Left ventricle myocardium inferior (tissue), 1 donor: Measurements from ENCODE around the gene SMIM41. TPM values are rescaled to one million over a fixed set of nuclear protein-coding genes. Genes with fewer than 3 reads are reported as not detected.

ENCODE experiments used
- DNase-seq: peaks from one replicate; pipeline ENCODE4 v3.0.0-alpha.2; 2020
- H3K27ac ChIP-seq: fragments of 200-600 bp; replicated peaks from 2 replicates; pipeline ENCODE4 v1.8.0; 2021
- H3K27me3 ChIP-seq: fragments of 200-600 bp; 2 replicates; pipeline ENCODE4 v1.8.0; 2021; ENCODE audit warnings: low read depth
- H3K36me3 ChIP-seq: fragments of 200-600 bp; 2 replicates; pipeline ENCODE4 v1.8.0; 2021
- H3K4me1 ChIP-seq: fragments of 200-600 bp; 2 replicates; pipeline ENCODE4 v1.8.0; 2021
- H3K4me3 ChIP-seq: fragments of 200-600 bp; 2 replicates; pipeline ENCODE4 v1.8.0; 2021; ENCODE audit warnings: mild to moderate bottlenecking, moderate library complexity
- H3K9me3 ChIP-seq: fragments of 200-600 bp; replicated peaks from 2 replicates; pipeline ENCODE4 v1.8.0; 2021
- intact Hi-C: fragments of 100-400 bp; cut with micrococcal nuclease; formaldehyde crosslinking; loops from one replicate; pipeline ENCODE4 v1.11.0; 2022
- total RNA-seq: library from RNA; stranded (reverse); fragmentation: NEBNext Ultra II Directional; extraction: Animal tissue kit (Norgen Biotek cat#: 25700); gene quantifications from one replicate; pipeline ENCODE4 v1.2.1, GENCODE V29; 2021
- TF ChIP-seq, protein P1 (sequence below): fragments of 200-600 bp; IDR thresholded peaks from 2 replicates; pipeline ENCODE4 v1.8.0; 2021; ENCODE audit warnings: antibody characterized with exemption, mild to moderate bottlenecking, borderline replicate concordance
- donor health status: DM: no; HTN: yes; CAD: no; lungs with severe emphysema.

Gene SMIM41
- total RNA-seq, 1 donor from 2014 or later, result 0.30 TPM

DNA sequence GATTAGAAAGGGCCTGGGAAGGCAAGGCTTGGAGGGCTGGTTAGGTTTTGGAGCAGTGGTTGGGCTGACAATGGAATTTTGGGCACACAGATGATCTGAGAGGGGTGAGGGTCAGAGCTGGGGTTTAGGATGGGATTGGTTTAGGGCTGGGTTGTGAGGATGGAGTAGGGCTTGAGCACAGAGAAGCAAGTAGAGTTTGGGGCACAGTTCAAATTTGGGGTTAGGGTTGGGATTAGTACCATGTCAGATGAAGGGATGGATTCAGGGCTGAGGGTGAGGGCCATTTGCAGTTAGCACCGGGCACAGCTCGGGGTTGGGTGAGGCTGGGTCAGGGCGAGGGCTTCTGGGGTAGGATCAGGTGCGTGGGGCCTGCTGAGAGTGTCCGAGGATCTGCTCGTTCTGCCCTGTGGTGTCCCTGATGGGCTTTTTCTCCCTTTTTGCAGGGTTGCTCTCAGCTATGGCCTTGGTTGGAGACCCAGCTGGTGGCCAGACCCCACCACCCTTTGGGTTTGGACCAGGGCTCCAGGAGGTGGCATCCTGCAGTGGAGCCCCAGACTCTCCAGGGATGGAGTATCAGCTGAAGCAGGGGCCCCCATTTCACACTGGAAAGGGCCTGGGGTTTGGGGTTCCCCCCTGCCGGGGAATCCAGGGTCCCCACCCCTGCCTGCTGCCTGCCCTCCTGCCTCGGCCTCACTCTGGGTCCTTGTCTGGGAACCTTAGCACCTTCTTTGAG, 66.8 kb downstream of the SMIM41 start:
- intact Hi-C loops, result no loop called here
- H3K36me3 ChIP-seq, result no peaks in the 10 kb centered on the region
- no peak for DNase-seq
- peak overlapping the region; percentile 87 for H3K27ac ChIP-seq
- H3K27me3 ChIP-seq, result no peaks in the 10 kb centered on the region
- TF ChIP-seq, protein P1, sequence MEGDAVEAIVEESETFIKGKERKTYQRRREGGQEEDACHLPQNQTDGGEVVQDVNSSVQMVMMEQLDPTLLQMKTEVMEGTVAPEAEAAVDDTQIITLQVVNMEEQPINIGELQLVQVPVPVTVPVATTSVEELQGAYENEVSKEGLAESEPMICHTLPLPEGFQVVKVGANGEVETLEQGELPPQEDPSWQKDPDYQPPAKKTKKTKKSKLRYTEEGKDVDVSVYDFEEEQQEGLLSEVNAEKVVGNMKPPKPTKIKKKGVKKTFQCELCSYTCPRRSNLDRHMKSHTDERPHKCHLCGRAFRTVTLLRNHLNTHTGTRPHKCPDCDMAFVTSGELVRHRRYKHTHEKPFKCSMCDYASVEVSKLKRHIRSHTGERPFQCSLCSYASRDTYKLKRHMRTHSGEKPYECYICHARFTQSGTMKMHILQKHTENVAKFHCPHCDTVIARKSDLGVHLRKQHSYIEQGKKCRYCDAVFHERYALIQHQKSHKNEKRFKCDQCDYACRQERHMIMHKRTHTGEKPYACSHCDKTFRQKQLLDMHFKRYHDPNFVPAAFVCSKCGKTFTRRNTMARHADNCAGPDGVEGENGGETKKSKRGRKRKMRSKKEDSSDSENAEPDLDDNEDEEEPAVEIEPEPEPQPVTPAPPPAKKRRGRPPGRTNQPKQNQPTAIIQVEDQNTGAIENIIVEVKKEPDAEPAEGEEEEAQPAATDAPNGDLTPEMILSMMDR, result no peak
- no peaks in the 10 kb centered on the region for H3K9me3 ChIP-seq
- H3K4me1 ChIP-seq, result peaks cover 41% of the 10 kb centered on the region
- H3K4me3 ChIP-seq, result no peak overlapping the region

DNA sequence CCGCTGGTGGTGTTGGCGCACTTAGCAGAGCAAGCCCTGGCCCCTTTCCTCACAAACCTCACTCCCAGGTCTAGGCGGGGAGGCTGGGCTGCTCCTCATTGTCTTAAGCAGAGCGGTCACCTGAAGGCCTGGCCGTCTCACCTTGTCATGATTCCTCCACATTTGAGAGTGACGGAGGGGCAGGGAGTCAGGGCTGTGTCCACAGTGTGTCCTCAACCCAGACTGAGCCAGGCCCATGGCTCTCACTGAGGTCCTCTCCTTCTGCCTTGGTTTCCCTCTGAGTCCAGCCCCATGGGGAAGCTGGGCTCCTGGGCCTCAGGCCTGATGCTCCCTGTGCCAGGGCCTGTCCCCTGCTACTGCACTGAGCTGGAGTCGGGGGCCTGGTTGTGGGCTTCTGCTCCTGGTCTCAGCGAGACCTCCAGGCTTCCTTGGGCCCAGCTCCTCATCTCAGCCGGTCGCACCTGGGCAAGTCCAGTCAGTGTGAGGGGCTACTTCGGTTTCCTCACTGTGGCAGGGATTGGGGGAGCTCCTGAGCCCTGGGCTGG, 67.4 kb downstream of the SMIM41 start:
- TF ChIP-seq, protein P1, result no peak
- intact Hi-C loops, result no loop called here
- DNase-seq, result no peak
- Histone ChIP-seq H3K27ac (peak overlapping the region; percentile 87), H3K4me1 (peaks cover 47% of the 10 kb centered on the region), H3K36me3 (no peaks in the 10 kb centered on the region), H3K4me3 (no peak overlapping the region), H3K27me3 (no peaks in the 10 kb centered on the region), H3K9me3 (no peaks in the 10 kb centered on the region)

DNA sequence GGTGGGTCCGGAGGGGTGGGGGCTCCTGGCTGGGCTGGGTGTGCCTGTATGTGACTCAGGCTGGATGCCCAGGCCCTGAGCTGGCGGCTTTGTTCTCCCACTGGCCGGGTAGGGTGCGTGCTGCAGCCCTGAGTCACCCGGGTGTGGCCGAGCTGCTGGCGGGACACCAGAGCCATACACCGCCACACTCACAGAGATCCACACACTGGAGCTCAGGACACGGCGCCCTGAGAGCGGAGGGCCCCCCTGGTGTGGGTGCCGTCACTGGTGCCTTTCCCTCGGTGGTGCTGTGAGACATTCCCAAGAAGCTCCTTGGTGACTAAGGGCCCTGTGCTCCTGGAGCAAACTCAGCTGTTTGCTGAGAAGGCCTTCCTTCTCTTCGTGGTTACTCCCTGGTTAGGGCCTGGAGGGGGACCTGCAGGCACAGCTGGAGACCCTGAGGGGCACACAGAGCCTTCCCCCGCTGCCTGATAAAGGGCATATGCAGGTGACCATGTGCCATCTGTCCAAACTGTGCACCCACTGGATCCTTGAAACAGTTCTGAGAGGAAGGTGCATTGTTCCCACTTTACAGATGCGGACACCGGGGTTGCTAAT, 68.0 kb downstream of the SMIM41 start:
- Histone ChIP-seq H3K27me3 (peaks cover 2% of the 10 kb centered on the region), H3K4me3 (no peak overlapping the region), H3K27ac (peak overlapping the region; percentile 87), H3K4me1 (peaks cover 53% of the 10 kb centered on the region), H3K9me3 (no peaks in the 10 kb centered on the region), H3K36me3 (no peaks in the 10 kb centered on the region)
- intact Hi-C loops, result no loop called here
- TF ChIP-seq, protein P1, result no peak
- peak; percentile 85 for DNase-seq

DNA sequence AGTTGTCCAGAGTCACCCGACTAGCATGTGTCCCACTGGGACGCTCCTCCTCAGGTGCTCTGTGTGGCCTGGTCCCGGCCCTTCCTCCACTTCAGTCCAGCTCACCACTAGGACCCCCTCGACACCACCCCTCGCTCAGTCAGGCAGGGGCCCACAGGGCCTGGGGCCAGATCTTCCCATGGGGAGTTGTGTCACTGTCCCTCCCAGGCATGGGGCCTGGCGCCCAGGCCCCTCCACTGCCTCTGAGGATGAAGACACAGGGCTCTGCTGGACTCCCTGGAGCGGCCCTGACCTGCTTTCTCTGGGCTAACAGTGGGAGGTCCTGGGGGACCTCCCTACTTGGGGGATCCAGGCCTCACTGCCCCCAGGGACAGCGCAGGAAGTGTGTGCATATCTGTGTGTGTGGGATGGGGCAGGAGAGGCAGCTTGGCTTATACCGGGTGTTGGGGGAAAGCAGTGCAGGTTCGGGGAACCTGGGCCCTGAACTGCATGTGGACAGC, 68.5 kb downstream of the SMIM41 start:
- H3K4me1 ChIP-seq, result peaks cover 58% of the 10 kb centered on the region
- H3K36me3 ChIP-seq, result no peaks in the 10 kb centered on the region
- no peaks in the 10 kb centered on the region for H3K9me3 ChIP-seq
- intact Hi-C loops, result no loop called here
- DNase-seq, result no peak
- no peak overlapping the region for H3K4me3 ChIP-seq
- peak overlapping the region; percentile 87 for H3K27ac ChIP-seq
- H3K27me3 ChIP-seq, result peaks cover 7% of the 10 kb centered on the region
- TF ChIP-seq, protein P1, result no peak

DNA sequence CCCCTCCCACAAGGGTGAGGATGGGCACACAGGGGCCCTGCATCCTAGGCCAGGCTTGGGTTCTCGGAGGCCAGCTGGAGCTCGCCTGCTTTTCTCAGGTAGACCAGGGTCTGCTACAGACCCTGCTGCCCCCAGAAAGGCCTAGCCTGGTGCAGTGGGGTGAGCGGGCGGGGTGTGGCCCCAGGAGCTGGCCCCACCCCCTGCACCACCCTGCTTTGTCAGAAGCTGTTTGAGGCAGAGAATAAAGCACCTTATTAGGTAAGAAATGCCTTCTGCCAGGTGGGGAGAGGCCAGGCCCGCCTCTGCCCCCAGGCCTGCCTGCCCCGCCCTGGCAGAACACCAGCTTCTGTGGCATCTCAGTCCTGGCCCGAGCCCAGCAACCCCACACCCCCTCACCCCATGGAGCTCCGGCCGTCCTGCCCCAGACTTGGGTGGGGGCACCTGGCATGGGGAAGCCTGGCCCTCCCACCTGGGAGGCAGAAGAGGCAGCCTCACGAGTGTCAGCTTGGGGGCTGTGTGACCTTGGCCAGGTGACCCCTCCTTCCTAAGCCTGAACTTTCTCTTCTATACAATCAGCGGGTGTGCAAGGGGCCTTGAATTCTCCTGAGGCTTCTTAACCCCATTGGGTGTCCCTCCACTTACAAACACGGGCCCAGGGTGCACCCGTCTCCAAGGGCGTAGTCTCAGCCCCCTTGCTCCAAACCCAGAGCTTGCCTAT, 69.1 kb downstream of the SMIM41 start:
- Histone ChIP-seq H3K36me3 (no peaks in the 10 kb centered on the region), H3K4me1 (peaks cover 59% of the 10 kb centered on the region), H3K4me3 (no peak overlapping the region), H3K9me3 (no peaks in the 10 kb centered on the region), H3K27me3 (peaks cover 9% of the 10 kb centered on the region), H3K27ac (peak overlapping the region; percentile 87)
- DNase-seq, result no peak
- TF ChIP-seq, protein P1, result no peak
- intact Hi-C loops, result no loop called here
